CD4-positive, alpha-beta T cell treated with Interleukin-15 for 1 hour (primary cell): Measurements from ENCODE around the gene ARHGEF12.

Experiments used
- DNase-seq: peaks from one replicate; pipeline ENCODE4 v3.0.0-alpha.2; 2020

Gene ARHGEF12

DNA sequence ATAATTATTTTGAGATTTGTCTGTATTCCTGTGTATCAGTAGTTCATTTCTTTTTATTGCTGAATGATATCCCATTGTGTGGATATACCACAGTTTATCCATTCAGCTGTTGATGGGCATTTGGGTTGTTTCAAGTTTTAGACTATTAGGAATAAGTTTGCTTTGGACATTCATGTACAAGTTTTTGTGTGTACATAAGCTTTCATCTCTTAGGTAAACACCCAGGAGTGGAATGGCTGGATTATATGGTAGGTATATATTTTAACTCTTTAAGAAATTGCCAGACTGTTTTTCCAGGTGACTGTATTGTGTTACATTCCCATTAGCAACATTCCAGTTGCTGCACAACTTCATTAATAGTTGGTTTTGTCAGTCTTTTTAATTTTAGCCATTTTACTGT lies 52.0 kb downstream of the ARHGEF12 start:
- no peak for DNase-seq

DNA sequence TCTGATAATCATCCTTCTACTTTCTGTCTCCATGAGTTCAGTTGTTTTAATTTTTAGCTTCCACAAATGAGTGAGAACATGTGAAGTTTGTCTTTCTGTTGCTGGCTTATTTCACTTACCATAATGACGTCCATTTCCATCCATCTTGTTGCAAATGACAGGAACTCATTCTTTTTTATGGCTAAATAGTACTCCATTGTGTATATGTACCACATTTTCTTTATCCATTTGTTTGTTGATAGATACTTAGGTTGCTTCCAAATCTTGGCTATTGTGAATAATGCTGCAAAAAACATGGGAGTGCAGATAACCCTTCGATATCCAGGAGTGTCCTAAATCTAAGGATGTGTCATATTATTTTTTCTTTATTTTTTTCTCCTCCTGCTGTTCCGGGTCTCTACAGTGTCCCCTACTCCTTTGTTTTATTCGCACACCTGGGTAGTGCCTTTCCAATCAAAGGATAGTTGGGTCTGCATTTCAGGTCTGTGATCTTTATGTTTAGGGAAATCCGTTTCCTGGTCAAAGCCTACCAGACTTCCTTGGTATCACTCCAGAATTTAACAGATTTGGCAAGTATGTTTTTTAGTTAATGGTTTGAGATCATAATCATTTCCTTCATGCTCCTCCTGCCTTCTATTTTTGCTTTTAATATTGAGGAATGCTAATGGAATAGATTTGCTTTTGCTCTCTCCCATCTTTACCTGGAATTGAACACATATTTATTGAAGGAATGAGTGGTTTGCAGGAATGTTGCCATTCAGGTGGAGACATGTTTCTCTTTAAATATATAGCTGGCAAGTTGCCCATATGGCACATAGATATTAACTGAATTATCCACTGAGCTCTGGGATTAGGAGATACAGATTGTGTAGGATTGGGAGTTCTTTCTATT lies 53.7 kb downstream of the ARHGEF12 start:
- DNase-seq, result no peak

DNA sequence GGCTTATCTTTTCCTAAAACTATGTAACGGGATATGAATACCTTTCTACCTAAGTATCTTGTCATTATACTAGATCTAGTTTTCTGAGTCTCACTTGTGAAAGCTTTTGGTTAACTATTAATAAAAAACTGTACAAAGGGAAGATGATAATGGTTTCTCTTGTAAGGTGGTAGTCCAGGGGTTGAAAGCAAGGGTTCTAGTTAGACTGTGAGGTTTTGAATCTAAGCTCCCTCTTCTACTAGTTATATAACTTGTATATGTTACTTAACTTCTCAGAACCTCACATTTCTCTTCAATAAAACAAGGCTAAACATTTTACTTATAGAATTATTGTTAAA lies 54.3 kb downstream of the ARHGEF12 start:
- no peak for DNase-seq

DNA sequence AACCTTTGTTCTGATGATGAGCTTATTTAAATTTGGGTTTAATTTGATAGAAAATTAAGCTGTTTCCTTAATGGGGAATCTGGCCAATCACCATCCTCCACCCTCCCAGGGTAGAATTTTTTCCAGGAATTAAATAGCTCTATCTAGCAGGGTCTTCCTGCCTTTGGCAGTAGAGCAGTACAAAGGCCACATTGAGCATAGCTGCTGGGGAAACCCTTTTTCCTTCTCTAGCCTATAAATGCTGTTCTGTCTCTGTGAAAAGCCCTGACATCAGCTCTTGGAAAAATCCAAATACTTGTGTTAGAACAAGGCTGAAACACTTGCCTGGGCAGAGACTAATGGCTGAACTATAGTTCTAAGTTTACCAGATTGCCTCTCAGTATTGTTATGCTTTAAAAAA lies 55.1 kb downstream of the ARHGEF12 start:
- DNase-seq, result no peak

- no peak for DNase-seq
Measured at GRCh38 chr11:120391854-120392253, 55.6 kb downstream of the ARHGEF12 start.

- DNase-seq, result no peak
Measured at GRCh38 chr11:120392314-120392713, 56.1 kb downstream of the ARHGEF12 start.

GRCh38 chr11:120392793-120393192 lies 56.6 kb downstream of the ARHGEF12 start:
- no peak for DNase-seq

- DNase-seq, result no peak
Measured at GRCh38 chr11:120394119-120394518, 57.9 kb downstream of the ARHGEF12 start.

GRCh38 chr11:120395778-120396177 lies 59.6 kb downstream of the ARHGEF12 start:
- no peak for DNase-seq

GRCh38 chr11:120398132-120398531 lies 61.9 kb downstream of the ARHGEF12 start:
- no peak for DNase-seq

DNA sequence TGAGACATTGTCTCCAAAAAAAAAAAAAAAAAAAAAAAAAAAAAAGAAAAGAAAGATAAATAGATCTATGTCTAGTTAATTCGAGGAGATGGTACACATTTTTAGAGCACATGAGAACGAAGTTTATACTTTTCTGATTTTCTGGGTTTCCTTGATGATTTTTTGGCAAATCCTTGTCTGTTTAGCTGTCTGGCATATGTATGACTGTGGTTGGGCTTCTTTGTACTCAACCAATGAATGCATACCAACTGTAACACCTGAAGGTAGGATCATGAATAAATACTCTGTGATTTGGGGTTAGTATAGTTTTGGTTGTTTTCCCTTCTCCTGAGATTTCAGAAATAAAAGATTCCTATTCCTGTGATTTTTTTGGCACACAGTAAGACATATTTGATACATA lies 63.1 kb downstream of the ARHGEF12 start:
- no peak for DNase-seq

DNA sequence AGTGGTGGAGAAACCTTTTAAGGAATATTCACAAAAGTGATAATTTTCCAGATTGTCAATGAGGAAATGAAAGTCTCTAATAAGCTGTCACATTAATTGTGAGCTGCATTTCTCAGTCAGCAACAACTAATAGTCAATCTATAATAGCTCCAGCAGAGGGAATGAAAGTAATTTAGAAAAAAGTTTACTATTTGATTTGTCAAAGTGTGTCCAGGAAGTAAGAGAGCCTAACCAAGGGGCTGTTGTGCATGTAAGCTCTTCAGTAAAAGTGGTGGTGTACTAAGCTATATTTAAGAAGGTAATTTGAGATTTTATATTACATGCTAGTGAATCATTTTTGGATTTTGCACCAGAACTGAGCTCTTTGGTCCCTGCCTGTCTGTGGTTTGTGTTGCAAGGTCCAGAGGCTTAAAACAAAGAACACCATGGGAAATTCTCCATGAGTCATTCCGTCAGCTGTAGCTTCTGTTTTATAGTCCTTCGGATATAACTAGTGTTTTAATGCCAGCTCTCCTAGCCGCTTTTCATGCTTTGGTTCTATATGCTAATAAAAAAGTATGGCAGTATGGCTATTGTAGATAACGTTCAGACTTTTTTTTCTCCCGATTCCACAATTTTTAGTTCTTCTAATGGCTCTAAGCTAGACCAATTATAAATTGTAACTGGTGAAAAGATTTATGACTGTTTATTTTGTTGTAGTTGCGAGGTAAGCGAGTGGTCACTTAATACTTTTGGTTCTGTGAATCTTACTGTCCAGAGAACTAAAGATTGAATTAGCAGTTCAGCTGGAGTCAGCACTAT lies 64.6 kb downstream of the ARHGEF12 start:
- DNase-seq, result no peak

- DNase-seq, result no peak
Measured at GRCh38 chr11:120401506-120401905, 65.3 kb downstream of the ARHGEF12 start.

DNA sequence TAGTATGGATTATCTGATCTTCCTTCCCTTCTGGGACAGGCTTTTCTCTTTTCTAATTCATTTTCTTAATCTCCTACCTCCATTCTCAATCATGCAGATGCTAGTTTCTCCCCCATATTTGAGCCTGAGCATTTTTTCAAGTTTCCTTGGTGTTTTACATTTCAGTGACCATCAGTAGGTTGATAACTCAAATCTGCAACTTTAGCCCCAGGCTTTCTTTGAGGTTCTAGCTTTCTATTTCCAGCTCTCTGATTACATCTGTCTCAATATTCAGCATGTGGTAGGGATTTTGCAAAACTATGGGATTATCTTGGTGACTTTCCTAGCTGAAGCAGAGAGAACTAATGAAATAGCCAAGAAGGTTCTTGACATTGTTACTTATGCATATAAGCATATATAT lies 67.8 kb downstream of the ARHGEF12 start:
- no peak for DNase-seq

DNA sequence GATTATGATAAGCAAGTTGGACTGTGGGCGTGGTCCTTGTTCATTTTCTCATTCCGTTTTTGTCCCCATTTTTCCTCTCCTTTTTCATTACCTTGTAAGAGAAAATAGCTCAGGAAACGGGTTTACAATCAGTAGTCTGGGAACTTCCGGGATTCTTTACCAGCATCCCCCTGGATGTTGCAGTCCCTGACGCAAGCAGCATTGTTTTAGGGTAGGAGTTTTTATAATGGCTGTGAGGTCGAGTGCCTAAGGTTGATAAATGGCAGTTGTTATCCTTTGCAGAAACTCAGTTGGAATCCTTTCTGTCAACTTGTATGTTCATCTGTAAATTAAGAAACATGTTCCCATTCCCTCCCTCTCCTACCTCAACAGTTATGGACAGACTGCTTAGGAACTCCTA lies 68.3 kb downstream of the ARHGEF12 start:
- no peak for DNase-seq

- DNase-seq, result no peak
Measured at GRCh38 chr11:120409655-120410054, 73.4 kb downstream of the ARHGEF12 start.

DNA sequence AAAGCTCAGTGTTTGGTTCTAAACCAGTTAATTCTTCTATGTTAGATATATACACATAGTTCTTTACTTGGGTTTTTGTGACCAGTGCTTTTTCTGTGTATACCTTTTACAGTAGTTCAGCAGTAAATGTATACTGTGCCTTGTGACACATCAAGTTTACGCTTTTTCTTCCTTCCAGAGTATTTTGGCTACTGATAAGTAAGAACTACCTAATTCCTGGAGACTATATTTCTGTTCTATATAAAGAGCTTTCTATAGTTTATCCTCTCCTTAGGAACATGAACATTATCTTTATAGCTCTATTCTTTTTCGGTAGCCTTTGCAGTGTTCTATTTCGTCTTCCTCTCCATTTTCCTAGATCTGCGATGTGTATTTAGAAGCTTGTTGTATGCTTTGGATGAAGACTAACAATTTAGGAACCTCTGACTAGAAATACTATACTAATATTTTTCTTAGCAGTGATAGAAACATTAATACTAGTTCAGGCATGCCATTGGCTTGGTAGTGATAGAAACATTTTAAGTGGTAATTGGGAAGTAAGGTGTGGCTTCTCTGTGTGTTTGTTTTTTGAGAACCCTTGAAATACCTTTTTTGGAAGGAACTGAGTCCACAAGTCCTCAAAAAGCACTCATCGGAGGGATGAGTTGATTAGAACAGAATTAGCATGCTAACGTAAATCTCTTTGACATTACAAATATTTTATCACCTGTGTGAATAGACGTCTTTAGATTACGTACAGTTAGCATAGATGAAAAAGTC lies 74.6 kb downstream of the ARHGEF12 start:
- no peak for DNase-seq

DNA sequence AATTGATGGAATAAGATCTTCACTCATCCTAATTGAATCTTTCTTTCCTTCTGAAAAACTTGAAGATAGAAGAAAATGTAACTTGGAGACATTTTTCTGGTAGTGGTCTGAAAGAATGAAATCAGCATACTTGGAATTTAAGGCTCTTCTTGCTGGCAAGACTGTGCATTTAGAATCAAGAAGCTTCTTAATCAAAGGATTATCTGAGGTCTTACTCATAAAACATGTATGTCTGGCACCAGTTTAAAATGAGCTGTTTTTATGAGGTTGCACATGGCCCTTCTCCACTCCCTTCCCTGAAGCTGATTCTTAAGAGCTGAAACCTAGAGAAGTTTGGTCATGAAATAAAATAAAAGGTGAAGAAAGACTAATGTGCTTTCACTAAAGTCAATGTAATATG lies 77.3 kb downstream of the ARHGEF12 start:
- no peak for DNase-seq

GRCh38 chr11:120420572-120420971 lies 84.4 kb downstream of the ARHGEF12 start:
- DNase-seq, result no peak

DNA sequence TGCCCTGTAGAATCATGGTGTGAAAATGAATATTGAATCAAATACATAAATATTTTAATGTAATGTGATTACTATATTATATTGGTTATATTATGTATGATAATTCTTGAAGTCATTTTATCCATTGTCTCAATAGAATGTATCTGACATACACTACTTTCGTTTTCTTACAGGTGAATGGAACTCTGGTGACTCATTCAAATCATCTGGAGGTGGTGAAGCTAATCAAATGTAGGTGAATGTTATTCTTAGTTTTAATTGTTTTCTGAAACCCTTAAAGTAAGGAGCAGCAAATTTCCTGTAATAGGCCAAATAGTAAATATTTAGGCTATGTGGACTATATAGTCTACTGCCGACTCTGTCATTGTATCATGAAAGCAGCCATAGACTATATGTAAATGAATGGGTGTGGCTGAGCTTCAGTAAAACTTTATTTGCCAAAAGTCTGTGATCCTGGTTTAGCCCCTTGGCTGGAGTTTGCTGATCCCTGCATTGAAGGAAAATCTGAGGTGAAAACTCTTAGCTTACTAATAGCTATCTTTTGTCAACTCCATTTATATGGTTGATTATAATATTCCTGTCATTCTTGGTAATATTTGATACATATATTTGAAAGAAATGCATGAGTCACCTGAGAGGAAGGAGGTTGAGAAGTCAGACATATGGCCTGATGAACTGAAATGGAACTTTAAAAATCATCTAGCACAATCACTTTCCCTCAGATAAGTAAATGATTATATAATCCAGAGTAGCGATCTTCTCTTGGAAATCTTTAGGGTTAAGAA lies 88.2 kb downstream of the ARHGEF12 start:
- DNase-seq, result no peak

GRCh38 chr11:120424970-120425332 lies 88.7 kb downstream of the ARHGEF12 start:
- DNase-seq, result no peak

DNA sequence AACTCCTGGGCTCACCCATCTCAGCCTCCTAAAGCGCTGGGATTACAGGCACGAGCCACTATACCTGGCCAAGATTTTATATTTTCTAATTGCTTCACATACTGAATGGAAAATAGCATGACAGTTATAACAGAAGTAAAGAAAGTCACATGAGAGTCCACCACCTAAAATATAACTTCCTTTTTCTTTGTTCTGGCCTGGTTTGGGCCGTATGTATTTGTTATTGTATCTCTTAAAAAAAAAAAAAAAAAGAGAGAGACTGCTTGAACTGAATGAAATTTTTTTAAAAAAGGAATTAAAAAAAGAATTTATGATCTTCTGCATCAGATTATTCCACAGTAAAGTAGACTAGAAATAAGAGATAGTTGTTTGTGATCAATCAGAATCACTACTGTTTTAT lies 89.3 kb downstream of the ARHGEF12 start:
- DNase-seq, result no peak

GRCh38 chr11:120430146-120430545 lies 93.9 kb downstream of the ARHGEF12 start:
- no peak for DNase-seq
